Measurements from ENCODE around the gene NBEAL2.
"Not testable (repeated sequence)": the region's sequence is repeated elsewhere in the genome, so short reads cannot be mapped to it uniquely, and the experiment has no call there.

The NBEAL2 gene

DNA sequence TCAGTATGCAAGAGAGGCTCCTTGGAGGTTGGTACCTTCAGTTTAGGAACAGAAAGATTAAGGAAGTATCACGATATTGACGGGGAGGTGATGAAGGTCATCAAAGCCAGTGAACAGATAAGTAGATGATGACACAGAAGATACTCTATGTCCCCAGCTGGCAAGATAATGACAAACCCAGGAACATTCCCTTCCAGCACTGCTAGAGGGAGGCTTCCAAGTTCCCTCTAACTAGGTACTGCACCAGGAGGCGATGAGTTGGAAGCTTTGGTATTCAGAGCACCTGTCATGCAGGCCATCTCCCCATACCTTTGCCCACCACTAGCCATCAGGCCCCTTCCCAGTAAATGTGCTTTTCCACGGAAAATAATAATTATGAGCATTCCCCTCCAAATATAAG is 40.8 kb downstream of the NBEAL2 start:
- H3K36me3 ChIP-seq: peaks cover 57 to 94% (median 70%) of the 10 kb centered on the region in 11 experiments
- TF ChIP-seq Cebpa-rat (IDR thresholded peaks at IDR 0.05): no peak
- H3K27me3 ChIP-seq: no peaks in the 10 kb centered on the region
- H3K9me3 ChIP-seq (replicated peaks in 1 of 11): no peaks in the 10 kb centered on the region
- H3K4me2 ChIP-seq: peak overlapping the region; percentile 41 to 95 (median 91); a peak in 18 of 22 replicates
- no peak overlapping the region for H3K9ac ChIP-seq
- H3K4me1 ChIP-seq: peaks cover 54 to 85% (median 80%) of the 10 kb centered on the region in 10 experiments
- H4K20me1 ChIP-seq: peaks cover 0 to 95% (median 17%) of the 10 kb centered on the region in 11 experiments; a peak in 14 of 22 replicates
- peak overlapping the region in 7 of 11 experiments; percentile 82 to 89 (median 87); a peak in 10 of 22 replicates for H3K27ac ChIP-seq
- no peak overlapping the region for H3K4me3 ChIP-seq

DNA sequence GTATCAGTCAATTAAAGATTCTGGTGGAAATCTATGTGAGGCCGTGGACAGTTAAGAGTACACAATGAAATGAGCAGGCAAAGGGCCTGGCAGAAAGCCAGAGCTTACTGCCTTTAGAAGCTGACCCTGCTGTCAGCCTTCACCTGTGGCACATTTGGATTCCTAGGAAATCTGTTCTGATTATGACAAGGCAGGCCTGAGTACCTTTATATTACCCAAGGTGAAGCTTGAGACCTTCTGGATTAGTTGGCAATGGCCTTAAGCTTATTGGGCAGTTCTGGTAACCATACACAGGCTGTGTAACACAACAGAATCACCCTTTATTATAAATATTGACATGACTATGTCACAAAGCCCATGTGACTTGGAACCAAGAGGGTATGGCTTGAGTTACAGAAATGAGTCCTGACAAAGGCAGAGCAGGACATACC is 43.2 kb downstream of the NBEAL2 start:
- Histone ChIP-seq H3K4me2 (peak overlapping the region in 7 of 11 experiments; percentile 4 to 64 (median 39); a peak in 12 of 22 replicates), H3K4me1 (peaks cover 36 to 63% (median 57%) of the 10 kb centered on the region in 10 experiments), H3K4me3 (no peak overlapping the region), H3K36me3 (peaks cover 53 to 87% (median 78%) of the 10 kb centered on the region in 11 experiments), H4K20me1 (peaks cover 0 to 78% (median 21%) of the 10 kb centered on the region in 11 experiments; a peak in 14 of 22 replicates), H3K9ac (no peak overlapping the region; a peak in 1 of 22 replicates), H3K27me3 (no peaks in the 10 kb centered on the region), H3K27ac (peak overlapping the region in 2 of 11 experiments; percentile 9 to 24; a peak in 1 of 22 replicates), H3K9me3 (replicated peaks in 1 of 11) (no peaks in the 10 kb centered on the region; a peak in 1 of 22 replicates)
- TF ChIP-seq Cebpa-rat (IDR thresholded peaks at IDR 0.05): no peak

DNA sequence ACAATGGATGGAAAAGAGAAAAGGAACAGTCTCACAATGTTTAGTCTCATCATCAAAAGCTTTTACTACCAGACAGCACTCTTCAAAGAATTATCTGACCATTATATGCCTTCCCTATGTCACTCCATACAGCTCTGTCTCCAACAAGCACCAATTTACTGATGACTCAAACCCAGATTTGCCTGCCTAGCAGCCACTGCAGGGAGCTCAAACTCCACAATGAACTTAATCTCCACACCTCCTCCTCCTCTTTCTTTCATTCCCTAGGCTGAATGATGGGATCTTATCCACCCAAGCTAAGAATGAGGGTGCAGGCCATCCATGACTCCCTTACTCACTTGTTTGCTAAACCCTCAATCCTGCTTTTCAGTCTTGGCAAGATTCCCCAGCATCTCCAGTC is 45.5 kb downstream of the NBEAL2 start:
- Histone ChIP-seq H3K27me3 (no peaks in the 10 kb centered on the region), H3K4me1 (peaks cover 17 to 52% (median 34%) of the 10 kb centered on the region in 10 experiments), H3K9ac (no peak overlapping the region), H3K36me3 (peaks cover 53 to 88% (median 79%) of the 10 kb centered on the region in 11 experiments), H3K4me2 (no peak overlapping the region), H3K27ac (no peak overlapping the region), H3K4me3 (no peak overlapping the region), H3K9me3 (replicated peaks in 1 of 11) (no peaks in the 10 kb centered on the region; a peak in 1 of 22 replicates), H4K20me1 (peaks cover 0 to 72% (median 21%) of the 10 kb centered on the region in 11 experiments; a peak in 14 of 22 replicates)
- no peak for TF ChIP-seq Cebpa-rat (IDR thresholded peaks at IDR 0.05)

DNA sequence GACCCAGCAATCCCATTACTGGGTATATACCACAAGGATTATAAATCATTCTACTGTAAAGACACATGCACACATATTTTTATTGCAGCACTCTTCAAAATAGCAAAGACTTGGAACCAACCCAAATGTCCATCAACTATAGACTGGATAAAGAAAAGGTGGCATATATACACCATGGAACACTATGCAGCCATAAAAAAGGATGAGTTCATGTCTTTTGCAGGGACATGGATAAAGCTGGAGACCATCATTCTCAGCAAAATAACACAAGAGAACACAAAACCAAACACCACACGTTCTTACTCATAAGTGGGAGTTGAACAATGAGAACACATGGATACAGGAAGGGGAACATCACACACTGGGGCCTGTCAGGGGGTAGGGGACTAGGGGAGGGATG is 47.0 kb downstream of the NBEAL2 start:
- H3K9ac ChIP-seq; H3K27ac ChIP-seq; H3K4me3 ChIP-seq; H3K27me3 ChIP-seq; H3K9me3 ChIP-seq (replicated peaks in 1 of 11); H3K4me2 ChIP-seq: not testable (repeated sequence)
- peaks cover 43 to 88% (median 73%) of the 10 kb centered on the region in 11 experiments for H3K36me3 ChIP-seq
- H4K20me1 ChIP-seq: peaks cover 0 to 74% (median 24%) of the 10 kb centered on the region in 11 experiments; a peak in 14 of 22 replicates
- H3K4me1 ChIP-seq: peaks cover 21 to 37% (median 26%) of the 10 kb centered on the region in 10 experiments

DNA sequence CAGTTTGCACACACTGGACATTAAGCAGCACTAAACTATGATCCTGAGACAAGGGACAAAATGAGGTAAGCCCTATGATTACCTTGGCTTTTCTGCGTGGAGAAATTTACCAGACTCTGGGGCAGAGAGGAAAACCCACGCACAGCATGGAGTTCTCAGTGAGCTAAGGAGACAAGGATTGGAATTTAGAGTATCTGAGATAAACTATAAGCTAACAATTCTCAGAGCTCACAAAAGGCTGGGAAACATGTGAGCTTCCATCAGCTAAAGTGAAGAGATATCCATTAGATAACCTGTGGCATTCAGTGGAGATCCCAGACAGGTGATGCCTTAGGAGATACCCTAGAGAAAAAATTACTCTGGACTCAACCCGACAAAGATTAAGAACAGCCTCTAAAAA is 48.7 kb downstream of the NBEAL2 start:
- no peak overlapping the region for H3K9ac ChIP-seq
- H3K4me1 ChIP-seq: peaks cover 3 to 31% (median 14%) of the 10 kb centered on the region in 10 experiments; a peak in 17 of 20 replicates
- H3K4me3 ChIP-seq: no peak overlapping the region
- no peak overlapping the region for H3K4me2 ChIP-seq
- peaks cover 41 to 86% (median 71%) of the 10 kb centered on the region in 11 experiments for H3K36me3 ChIP-seq
- TF ChIP-seq Cebpa-rat (IDR thresholded peaks at IDR 0.05): no peak
- H3K9me3 ChIP-seq (replicated peaks in 1 of 11): no peaks in the 10 kb centered on the region; a peak in 1 of 22 replicates
- H3K27me3 ChIP-seq: no peaks in the 10 kb centered on the region
- H3K27ac ChIP-seq: no peak overlapping the region
- H4K20me1 ChIP-seq: peaks cover 0 to 74% (median 29%) of the 10 kb centered on the region in 11 experiments; a peak in 14 of 22 replicates

DNA sequence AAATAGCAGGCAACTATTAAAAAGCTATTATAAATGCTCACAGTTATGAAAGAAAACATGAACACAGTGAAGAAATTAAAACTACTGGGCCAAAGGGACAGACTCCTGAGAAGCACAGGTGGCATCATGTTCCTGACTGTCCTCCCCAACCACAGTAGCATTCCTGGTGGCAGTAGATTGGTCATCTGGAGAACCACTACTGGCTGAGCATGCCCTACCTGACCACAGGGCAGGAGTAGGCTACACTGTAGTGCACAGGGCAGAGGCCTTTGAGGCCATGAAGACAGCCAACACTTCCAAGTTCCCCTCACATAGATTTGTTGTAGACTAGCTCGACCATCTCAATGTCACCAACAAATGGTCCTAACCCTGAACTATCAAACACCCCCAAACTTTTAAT is 49.2 kb downstream of the NBEAL2 start:
- no peaks in the 10 kb centered on the region for H3K27me3 ChIP-seq
- no peak overlapping the region for H3K27ac ChIP-seq
- H3K9ac ChIP-seq: no peak overlapping the region
- no peak for TF ChIP-seq Cebpa-rat (IDR thresholded peaks at IDR 0.05)
- H3K4me1 ChIP-seq: peaks cover 0 to 31% (median 12%) of the 10 kb centered on the region in 10 experiments; a peak in 15 of 20 replicates
- H3K36me3 ChIP-seq: peaks cover 44 to 86% (median 71%) of the 10 kb centered on the region in 11 experiments
- no peaks in the 10 kb centered on the region; a peak in 1 of 22 replicates for H3K9me3 ChIP-seq (replicated peaks in 1 of 11)
- H3K4me3 ChIP-seq: no peak overlapping the region
- no peak overlapping the region for H3K4me2 ChIP-seq
- peaks cover 0 to 70% (median 28%) of the 10 kb centered on the region in 11 experiments; a peak in 14 of 22 replicates for H4K20me1 ChIP-seq

DNA sequence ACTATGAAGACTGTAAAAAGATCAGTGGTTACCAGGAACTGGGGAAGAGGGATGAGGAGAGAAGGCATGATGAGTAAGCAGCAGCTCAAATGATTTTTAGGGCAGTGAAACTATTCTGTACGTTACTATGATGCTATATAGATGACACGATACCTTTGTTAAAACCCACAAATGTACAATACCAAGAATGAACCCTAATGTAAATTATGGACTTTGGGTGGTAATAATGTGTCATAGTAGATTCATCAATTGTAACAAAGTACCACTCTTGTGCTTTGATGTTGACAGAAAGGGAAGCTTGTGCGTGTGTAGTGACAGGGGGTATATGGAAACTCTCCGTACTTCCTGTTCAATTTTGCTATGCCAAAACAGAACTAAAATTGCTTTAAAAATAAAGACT is 51.6 kb downstream of the NBEAL2 start:
- Histone ChIP-seq H4K20me1 (peaks cover 0 to 61% (median 18%) of the 10 kb centered on the region in 11 experiments; a peak in 13 of 22 replicates), H3K4me1 (peaks cover 0 to 27% (median 12%) of the 10 kb centered on the region in 10 experiments; a peak in 14 of 20 replicates), H3K9ac (peak overlapping the region in 1 of 11 experiments; percentile 24; a peak in 1 of 22 replicates), H3K36me3 (peaks cover 61 to 95% (median 81%) of the 10 kb centered on the region in 11 experiments), H3K4me2 (peak overlapping the region in 3 of 11 experiments; percentile 41 to 76 (median 47); a peak in 6 of 22 replicates), H3K27ac (peak overlapping the region in 1 of 11 experiments; percentile 38; a peak in 1 of 22 replicates)
- not testable (repeated sequence) for H3K27me3 ChIP-seq; H3K4me3 ChIP-seq; H3K9me3 ChIP-seq (replicated peaks in 1 of 11)

DNA sequence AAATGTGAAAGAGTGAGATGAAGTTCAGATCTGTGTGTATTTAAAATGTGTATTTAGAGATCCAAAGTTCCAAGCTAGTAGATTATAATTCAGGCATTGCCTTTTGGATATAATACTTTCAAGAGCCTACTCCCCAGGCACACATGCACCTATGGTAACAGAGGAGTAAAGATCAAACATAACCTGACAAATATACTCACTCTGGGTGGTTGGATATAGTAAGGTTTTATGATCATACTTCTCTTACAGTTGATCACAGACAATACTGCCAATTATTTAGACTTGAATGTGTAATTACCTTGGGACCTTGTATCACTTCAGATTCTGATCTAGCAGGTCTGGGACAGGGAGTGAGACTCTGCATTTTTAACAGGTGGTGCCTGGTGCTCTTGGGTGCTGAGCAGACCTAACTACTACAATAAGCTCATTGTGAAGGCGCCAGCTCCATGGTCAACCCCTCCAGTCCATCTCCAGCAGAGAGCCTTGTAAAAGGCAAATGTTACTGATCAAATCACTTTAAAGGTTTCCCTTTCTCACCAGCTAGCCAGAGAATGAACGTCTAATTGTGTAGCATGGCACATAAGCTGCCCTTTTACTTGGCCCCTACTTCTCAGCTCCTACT is 55.5 kb downstream of the NBEAL2 start:
- Histone ChIP-seq H3K9ac (no peak overlapping the region), H3K36me3 (peaks cover 71 to 96% (median 82%) of the 10 kb centered on the region in 11 experiments), H3K27ac (no peak overlapping the region), H3K9me3 (replicated peaks in 1 of 11) (peaks cover 0 to 6% (median 0%) of the 10 kb centered on the region in 11 experiments; a peak in 2 of 22 replicates), H4K20me1 (peaks cover 0 to 43% (median 12%) of the 10 kb centered on the region in 11 experiments; a peak in 13 of 22 replicates), H3K27me3 (no peaks in the 10 kb centered on the region), H3K4me3 (no peak overlapping the region), H3K4me2 (no peak overlapping the region), H3K4me1 (peaks cover 0 to 24% (median 7%) of the 10 kb centered on the region in 10 experiments; a peak in 11 of 20 replicates)
- TF ChIP-seq Cebpa-rat (IDR thresholded peaks at IDR 0.05): no peak

DNA sequence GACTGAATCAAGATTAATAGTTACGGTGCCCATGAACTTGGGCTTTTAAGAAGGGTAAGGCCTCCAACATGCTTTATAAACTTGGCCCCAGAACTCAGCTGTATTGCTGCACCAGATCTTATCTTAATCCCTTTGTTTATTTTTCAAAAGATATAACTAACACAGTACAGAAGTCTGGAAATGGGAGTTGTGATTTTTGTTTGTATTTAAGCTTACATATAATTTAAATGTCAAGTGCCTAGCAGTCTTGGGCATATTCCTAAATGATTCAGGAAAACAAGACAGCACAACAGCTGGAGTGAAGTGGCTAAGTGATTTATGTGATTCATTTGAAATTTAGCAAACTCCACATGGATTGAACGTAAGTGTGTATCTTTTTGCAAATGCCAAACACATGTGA is 56.2 kb downstream of the NBEAL2 start:
- Histone ChIP-seq H3K4me2 (no peak overlapping the region), H3K36me3 (peaks cover 74 to 96% (median 86%) of the 10 kb centered on the region in 11 experiments), H4K20me1 (peaks cover 0 to 37% (median 12%) of the 10 kb centered on the region in 11 experiments; a peak in 13 of 22 replicates), H3K27ac (no peak overlapping the region), H3K4me1 (peaks cover 0 to 17% (median 7%) of the 10 kb centered on the region in 10 experiments; a peak in 10 of 20 replicates), H3K9me3 (replicated peaks in 1 of 11) (peaks cover 0 to 6% (median 0%) of the 10 kb centered on the region in 11 experiments; a peak in 2 of 22 replicates), H3K9ac (no peak overlapping the region), H3K27me3 (no peaks in the 10 kb centered on the region), H3K4me3 (no peak overlapping the region)
- TF ChIP-seq Cebpa-rat (IDR thresholded peaks at IDR 0.05): no peak
